Bronchial epithelial cell (primary cell): ENCODE data around the gene BCOR. TPM values are rescaled to one million over a fixed set of nuclear protein-coding genes. Genes with fewer than 3 reads are reported as not detected.

Source experiments
- DNase-seq: peaks from one replicate; pipeline ENCODE4 v3.0.0-alpha.2; 2010; ENCODE audit warnings: low read depth
- FAIRE-seq: peaks from 2 replicates; lab custom pipeline; 2011; peaks lifted over from hg19 to GRCh38; lab: Jason Lieb, UNC
- H3K27me3 ChIP-seq: 2 replicates; pipeline ENCODE4 v1.5.1; 2011; ENCODE audit warnings: low read length; ENCODE audit not compliant: control insufficient read depth, insufficient read depth
- H3K36me3 ChIP-seq: 2 replicates; pipeline ENCODE4 v1.5.1; 2011; ENCODE audit warnings: low read length; ENCODE audit not compliant: control insufficient read depth, insufficient read depth
- H3K4me3 ChIP-seq: 2 replicates; pipeline ENCODE4 v1.5.1; 2011; ENCODE audit warnings: mild to moderate bottlenecking, low read depth, low read length, control low read depth
- total RNA-seq: library from RNA; depleted of rRNA; stranded (reverse); fragments of >200 nt; gene quantifications from 2 replicates; pipeline ENCODE4 v1.2.1, GENCODE V29; 2014
- TF ChIP-seq, protein P1 (sequence below): IDR thresholded peaks from 2 replicates; pipeline ENCODE4 v1.5.1; 2011; ENCODE audit warnings: mild to moderate bottlenecking, moderate library complexity, low read length, control low read depth, inconsistent platforms; ENCODE audit not compliant: insufficient read depth, severe bottlenecking

The BCOR gene
- total RNA-seq, 1 donor from 2014 or later = 6.1 TPM

DNA sequence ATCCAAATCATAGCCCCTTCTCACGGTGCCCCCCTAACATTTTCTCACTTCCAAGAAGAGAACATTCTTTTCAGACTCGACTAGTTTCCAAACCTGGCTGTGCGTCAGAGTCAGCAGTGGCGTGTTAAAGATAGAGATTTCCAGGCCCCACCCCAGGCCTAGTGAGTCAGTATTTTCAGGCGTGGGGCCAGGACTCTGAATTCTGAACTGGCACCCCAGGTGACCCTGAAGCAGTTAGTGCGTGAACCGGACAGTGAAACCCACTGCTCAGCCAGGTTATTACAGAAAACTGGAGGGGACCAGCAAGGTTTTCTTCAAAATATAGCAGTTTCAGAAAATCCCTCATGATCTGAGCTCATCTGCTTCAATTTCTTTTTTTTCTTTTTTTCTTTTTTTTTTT, 35.0 kb upstream of the BCOR start:
- TF ChIP-seq, protein P1, sequence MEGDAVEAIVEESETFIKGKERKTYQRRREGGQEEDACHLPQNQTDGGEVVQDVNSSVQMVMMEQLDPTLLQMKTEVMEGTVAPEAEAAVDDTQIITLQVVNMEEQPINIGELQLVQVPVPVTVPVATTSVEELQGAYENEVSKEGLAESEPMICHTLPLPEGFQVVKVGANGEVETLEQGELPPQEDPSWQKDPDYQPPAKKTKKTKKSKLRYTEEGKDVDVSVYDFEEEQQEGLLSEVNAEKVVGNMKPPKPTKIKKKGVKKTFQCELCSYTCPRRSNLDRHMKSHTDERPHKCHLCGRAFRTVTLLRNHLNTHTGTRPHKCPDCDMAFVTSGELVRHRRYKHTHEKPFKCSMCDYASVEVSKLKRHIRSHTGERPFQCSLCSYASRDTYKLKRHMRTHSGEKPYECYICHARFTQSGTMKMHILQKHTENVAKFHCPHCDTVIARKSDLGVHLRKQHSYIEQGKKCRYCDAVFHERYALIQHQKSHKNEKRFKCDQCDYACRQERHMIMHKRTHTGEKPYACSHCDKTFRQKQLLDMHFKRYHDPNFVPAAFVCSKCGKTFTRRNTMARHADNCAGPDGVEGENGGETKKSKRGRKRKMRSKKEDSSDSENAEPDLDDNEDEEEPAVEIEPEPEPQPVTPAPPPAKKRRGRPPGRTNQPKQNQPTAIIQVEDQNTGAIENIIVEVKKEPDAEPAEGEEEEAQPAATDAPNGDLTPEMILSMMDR = no peak
- H3K27me3 ChIP-seq = no peaks in the 10 kb centered on the region
- no peak for FAIRE-seq
- no peaks in the 10 kb centered on the region for H3K36me3 ChIP-seq
- H3K4me3 ChIP-seq = no peak overlapping the region
- peak; percentile 76 for DNase-seq

DNA sequence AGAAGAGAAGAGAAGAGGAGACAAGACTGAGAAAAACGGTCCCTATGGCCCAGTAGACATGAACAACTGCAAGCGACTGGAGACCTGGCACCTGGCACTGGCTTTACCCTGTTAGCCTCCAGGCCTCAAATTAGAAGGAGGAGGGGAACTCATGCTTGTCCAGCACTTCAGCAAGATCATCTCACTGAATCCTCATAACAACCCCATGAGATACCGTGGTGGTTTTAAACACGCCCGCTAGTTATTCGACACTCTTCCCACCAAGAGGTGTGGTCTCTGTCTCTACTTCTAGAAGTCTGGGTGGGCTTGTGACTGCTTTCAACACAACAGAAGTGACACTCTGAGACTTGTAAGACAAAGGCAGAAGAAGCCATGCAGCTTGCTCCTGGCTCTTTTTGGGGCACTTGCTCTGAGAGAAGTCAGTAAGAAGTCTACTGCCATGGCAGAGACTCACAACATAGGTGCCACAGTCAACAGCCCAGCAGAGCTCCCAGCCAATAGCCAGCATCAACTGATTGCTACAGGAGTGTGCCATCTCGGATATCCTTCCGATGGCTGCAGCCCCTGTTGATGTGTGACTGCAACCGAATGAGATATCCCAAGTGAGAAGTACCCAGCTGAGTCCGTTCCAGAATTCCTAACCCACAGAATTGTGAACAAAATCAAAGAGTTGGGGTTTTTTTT, 34.0 kb upstream of the BCOR start:
- Histone ChIP-seq H3K36me3 (no peaks in the 10 kb centered on the region), H3K4me3 (no peak overlapping the region), H3K27me3 (no peaks in the 10 kb centered on the region)
- FAIRE-seq = no peak
- no peak for DNase-seq
- TF ChIP-seq, protein P1 = no peak

DNA sequence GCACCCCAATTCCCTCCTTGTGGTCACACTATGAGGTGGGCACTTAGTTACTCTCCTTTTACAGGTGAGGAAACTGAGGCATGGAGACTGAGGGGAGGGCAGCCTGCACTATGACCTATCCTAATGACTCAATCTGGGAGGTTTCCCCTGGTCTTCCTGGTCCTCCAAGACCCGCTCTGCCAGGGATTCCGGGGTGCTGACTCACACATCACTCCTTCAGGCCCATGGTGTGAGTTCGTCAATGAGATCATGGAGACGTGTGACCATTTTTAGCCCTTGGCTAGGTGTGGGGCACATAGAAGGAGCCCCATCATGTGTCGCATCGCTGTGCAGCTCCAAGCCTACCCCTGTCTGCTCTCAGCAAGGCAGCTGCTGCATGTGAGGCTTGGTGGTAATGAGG, 32.4 kb upstream of the BCOR start:
- peak; percentile 86 for DNase-seq
- H3K36me3 ChIP-seq = no peaks in the 10 kb centered on the region
- no peak for FAIRE-seq
- H3K27me3 ChIP-seq = no peaks in the 10 kb centered on the region
- TF ChIP-seq, protein P1 = no peak
- H3K4me3 ChIP-seq = no peak overlapping the region

DNA sequence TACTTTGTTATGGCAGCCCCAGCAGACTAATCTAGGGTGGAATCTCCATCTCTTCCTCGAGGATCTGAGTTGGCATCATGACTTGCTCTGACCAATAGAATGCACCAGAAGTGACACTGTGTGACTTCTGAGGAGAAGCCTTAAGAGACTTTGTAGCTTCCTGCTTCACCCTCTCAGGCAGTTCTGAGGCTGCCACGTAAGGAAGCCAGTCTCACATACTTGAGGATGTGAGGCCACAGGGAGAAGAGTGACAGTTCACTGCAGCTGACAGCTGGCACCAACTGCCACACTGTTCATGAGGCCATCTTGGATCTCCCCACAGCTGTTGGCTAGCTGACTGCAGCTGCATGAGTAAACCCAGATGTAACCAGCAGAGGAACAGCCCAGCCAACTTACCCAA, 29.3 kb upstream of the BCOR start:
- TF ChIP-seq, protein P1 = no peak
- Histone ChIP-seq H3K27me3 (no peaks in the 10 kb centered on the region), H3K36me3 (no peaks in the 10 kb centered on the region), H3K4me3 (no peak overlapping the region)
- no peak for DNase-seq
- FAIRE-seq = peak; percentile 43

DNA sequence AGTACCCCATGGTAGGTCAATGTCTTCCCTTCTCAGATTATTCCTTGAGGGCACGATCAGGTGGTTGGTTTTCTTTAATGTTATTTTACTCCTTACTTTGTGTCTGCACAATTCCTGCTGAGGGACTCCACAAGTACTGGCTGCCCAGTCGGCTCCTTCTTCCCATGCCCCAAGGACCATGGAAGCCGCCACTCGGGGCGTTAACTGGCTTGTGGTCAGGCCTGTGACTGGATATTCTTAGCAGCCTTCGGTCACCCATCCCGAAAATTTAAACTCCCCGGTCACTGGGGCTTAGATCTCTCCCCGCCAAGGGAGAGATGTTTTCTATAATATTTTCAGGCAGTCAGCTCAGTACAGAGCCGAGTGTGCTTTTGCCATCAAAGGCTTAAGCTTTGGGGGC, 24.7 kb upstream of the BCOR start:
- no peaks in the 10 kb centered on the region for H3K36me3 ChIP-seq
- no peak for DNase-seq
- no peak overlapping the region for H3K4me3 ChIP-seq
- TF ChIP-seq, protein P1 = no peak
- no peaks in the 10 kb centered on the region for H3K27me3 ChIP-seq
- FAIRE-seq = no peak

DNA sequence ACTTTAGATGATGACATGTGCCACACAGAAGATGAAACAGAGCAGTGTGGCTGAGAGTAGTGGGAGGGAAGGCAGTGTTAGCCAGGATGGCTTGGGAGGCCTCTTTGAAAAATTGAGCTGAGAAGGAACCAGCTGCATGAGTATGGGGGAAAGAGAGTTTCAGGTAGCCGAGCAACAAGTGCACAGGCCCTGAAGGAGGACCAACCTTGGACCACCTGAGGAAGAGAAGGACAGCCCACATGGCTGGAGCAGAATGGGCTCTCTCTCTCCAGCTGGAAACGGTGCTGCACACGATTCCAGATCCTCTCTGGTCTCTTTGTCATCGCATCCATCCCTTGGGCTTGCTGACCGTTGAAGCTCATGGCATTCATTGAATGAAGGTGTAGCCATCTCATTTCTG, 23.9 kb upstream of the BCOR start:
- TF ChIP-seq, protein P1 = no peak
- FAIRE-seq = no peak

More for the DNA sequence above, 23.9 kb upstream of the BCOR start:
- H3K27me3 ChIP-seq = no peaks in the 10 kb centered on the region
- no peaks in the 10 kb centered on the region for H3K36me3 ChIP-seq
- no peak overlapping the region for H3K4me3 ChIP-seq
- no peak for DNase-seq
